HG03025 (cell line): ENCODE measurements around the gene DENND4A.

ENCODE experiments used
- ATAC-seq: cut with Tn5 transposase; IDR thresholded peaks from one replicate; pipeline ENCODE4 v1.9.1; 2021; ENCODE audit warnings: mild to moderate bottlenecking, moderate library complexity; ENCODE audit not compliant: unreplicated experiment, low FRiP score

The DENND4A gene

DNA sequence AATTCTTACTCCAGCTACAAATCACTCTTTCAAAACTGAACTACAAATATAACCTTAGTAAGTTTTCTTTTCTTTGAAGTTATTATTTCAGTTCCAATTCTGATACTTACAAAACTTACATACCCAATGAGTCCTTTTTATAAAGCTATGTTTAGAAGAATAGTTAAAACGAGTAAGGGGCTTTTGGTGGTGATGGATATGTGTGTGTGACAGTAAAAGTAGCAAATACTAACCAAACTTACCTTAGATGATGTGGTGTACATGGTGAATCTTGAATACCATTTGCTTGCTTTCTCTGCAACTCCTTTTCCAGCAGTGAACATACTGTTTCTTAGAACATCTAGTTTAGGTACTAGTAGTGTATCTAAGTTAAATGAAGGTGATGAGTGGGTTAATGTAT, 101.9 kb downstream of the DENND4A start:
- no peak for ATAC-seq

DNA sequence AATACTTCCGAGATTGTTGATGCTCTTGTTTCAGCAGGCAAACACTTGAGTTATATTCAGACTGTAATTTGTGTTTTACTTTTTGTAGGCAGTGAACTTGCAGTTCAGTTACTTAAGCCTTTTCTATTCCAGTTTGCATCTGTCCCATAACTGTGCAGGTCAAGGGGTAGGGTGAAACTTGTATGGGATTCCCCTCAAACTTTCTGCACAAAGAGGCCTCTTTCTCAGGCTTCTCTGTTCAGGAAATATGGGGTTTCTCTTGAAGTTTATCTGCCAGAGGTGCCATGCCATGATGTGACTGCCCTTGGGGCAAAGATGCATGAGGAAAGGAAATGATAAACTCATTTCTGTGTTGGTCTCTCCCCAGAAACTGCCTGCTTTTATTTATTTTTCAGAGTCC, 103.6 kb downstream of the DENND4A start:
- ATAC-seq = no peak

DNA sequence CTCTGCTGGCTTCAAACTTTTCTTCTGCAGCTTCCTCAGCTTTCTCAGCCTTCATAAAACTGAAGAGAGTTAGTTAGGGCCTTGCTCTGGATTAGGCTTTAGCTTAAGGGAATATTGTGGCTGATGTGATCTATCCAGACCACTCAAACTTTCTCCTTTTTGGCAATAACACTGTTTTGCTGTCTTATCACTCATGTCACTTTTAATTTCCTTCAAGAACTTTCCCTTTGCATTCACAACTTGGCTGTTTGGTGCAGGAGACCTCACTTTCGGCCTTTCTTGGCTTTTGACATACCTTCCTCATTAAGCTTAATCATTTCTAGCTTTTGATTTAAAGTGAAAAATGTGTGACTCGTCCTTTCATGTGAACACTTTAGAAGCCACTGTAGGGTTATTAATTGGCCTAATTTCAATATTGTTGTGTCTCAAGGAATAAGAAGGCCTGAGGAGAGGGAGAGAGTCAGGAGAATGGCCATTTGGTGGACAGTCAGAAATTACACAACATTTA, 109.6 kb downstream of the DENND4A start:
- ATAC-seq = no peak

DNA sequence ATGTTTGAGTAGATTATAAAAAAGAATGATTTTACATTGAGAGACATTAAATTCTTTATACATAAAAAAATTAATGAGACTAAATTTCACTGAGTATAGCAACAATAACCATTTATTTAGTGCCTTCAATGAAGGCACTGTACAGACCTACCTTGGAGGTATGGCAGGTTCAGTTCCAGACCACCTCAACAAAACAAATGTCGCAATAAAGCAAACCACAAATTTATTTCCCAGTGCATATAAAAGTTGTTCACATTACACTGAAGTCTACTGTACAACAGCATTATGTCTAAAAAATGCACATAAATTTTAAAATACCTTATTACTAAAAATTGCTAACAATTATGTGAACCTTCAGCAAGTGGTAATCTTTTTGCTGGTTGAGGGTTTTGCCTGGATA, 111.5 kb downstream of the DENND4A start:
- no peak for ATAC-seq

DNA sequence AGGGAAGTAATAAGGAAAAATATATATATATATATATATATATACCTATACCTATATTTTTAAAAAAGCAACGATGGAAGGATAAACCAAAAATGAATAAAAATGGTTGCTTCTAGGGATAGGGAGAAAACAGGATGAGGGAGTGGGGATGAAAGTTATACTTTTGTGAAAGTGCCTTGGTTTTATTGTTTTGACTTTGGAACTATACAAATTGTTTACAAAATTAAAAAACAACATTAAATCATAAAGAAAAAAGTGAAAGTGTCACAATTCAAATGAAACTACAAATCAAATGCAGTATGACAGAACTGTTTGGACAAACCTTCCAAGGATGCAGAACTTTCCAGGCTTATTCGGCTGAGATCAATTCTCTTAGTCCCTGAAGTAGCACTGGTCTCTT, 116.0 kb downstream of the DENND4A start:
- no peak for ATAC-seq

DNA sequence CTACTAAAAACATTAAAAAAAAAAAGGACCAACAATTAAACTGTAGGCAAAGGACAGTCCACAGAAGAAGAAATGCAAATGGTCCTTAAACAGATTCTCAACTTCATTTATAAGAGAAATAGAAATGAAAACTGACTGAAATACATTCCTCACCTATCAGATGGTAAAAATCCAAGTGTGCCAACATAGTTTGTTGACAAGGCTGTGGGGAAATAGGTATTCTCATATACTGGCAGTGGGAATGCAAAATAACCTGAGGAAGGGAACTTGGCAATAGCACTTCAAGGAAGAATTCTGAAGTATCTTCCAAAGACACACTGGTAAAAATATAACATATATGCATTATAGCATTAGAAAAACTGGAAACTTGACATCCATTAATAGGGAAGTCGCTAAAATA, 116.5 kb downstream of the DENND4A start:
- ATAC-seq = no peak

DNA sequence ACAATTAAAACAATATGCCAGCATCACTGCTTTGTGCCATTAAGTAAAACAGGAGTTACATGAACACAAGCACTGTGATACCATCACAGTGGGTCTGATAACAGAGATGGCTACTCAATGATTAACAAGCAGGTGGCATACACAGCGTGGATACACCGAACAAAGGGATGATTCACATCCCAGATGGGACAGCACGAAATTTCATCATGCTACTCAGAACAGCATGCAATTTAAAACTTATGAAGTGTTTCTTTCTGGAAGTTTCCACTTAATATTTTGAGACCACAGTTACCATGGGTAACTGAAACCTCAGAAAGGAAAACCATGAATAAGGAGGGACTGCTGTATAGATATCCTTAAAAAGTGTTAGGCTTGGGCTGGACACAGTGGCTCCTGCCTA, 125.8 kb downstream of the DENND4A start:
- ATAC-seq = no peak

DNA sequence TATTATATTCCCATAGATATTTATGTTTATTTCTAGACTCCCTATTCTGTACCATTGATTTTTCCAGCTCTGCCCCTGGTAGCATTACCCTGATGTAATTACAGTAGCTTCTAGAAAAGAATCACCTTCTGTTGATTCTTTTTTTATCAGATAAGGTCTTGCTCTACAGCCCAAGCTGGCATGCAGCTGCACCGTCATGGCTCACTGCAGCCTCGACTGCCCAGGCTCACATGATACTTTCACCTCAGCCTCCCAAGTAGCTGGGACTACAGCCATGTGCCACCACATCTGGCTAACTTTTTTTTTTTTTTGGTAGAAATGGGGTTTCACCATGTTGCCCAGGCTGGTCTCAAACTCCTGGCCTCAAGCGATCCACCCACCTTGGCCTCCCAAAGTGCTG, 128.6 kb downstream of the DENND4A start:
- no peak for ATAC-seq

DNA sequence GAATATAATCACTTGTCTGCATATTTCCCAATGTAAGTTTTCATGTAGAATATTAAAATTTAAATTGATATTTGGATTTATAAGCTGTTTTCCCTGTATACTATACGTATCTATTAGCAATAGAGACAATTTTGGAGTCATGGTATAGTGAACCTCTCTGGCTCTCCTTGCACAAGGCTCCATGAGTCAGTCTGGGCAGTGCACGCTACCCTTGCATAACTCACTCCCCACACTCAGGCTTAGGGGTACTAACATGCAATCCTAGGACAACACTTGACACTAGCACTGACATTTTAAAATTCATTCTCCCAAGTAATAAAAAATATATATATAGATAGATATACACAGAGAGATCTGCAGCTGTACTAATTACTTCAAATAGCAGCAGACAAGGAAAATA, 131.2 kb downstream of the DENND4A start:
- ATAC-seq = no peak

DNA sequence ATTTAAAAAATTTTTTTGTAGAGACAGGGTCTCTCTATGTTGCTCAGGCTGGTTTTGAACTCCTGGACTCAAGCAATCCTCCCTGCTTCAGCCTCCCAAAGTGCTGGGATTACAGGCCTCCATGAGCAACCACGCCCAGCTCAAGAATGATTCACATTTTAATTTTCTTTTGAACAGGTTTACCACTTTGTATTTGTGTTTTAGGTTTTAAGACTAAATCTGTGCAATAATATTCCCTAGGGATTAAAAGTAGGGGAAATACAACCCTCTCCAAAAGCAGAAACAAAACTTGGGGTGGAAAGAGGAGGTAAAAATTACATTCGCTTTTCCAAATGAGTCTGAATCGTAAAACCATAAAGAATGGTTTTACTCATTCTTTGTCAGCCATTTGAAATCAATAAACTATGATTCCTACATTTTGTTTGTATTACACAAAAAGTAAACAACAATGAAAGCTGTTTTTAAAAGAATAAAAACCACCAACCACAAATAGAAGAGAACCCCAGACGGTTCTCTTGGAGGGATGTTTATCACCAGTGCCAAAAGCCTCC, 132.5 kb downstream of the DENND4A start:
- no peak for ATAC-seq

DNA sequence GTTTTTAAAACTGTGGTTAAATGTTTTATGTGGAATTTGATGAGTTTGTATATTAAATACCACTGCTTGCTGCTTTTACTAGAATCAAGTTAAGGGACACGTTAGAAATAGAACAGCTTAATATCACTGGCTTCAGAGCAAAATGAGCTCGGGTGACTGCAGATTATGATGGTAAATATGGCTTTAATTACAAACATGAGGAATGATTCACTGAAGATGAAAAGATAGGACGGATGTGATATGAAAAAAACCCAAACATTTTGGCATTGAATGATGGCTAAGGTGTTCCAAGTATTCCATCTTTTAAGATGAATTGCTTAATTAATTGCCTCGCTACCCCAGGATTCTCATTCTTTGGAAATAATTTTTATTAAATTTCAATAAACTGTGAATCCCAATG, 136.6 kb downstream of the DENND4A start:
- ATAC-seq = no peak

DNA sequence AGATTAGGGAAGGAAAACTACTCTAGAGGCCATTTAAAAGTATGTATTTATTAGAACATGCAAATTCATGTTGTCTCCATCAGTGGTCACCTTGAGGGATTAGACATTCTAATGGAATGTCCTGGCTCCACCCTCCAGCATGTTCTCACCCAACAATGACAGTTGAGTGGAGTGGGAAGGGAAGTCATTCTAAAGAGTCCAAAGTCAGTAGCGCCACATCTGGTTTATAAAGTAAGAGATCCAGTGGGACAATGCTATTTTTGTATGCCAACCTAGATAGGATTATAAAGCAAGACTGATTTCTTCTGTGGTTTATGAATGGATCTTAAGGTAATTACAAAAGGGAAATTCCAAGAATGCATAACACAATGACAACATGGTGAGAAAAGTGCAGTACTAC, 137.1 kb downstream of the DENND4A start:
- ATAC-seq = no peak

DNA sequence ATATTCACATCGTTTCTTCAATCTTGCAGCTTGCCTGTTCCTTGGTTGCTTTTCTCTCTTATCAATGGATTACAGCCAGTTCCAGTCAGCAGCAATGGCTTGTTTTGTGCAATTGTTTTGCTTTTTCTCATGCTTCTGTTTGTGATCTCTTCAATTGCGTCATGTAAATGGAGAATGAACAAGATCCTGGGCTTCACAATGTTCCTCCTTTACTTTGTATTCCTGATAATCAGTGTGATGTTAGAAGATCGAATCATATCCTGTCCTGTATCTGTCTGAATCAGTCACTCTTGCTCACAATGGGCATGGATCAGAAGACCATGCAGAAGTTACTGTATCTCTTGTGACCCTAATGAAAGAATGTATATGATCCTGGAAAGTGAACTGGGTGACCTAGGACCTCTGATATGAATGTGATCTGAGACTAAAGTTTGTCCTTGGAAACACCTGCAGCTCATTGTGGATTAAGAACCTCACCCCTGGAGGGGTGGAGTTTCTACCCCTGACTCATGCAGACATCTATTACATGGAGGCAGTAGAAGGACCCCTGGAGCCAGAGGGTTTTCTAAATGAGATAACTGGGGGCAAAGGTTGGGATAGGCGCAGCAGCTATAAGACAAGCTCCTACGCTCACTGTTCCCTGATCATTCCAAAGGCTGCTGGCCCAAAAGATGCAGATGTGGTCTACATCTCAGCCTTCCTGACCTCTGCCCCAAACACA, 138.1 kb downstream of the DENND4A start:
- no peak for ATAC-seq

DNA sequence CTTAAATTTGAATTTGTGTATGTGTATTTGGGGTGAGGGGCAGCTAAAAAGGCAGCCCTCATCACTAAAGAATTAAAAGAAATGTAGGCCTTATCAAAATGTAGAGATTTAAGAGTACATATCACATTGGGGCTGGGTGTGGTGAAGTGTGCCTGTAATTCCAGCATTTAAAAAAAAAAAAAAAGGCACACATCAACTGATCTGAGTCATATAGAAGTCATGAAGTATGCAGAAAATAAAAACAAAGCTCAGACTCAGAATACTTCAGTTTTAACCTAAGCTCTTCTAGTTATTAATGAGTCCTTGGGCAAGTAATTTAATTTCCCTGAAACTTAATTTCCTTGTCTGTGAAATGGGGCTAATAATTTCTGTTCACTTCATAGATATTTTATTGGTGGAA, 138.8 kb downstream of the DENND4A start:
- no peak for ATAC-seq

DNA sequence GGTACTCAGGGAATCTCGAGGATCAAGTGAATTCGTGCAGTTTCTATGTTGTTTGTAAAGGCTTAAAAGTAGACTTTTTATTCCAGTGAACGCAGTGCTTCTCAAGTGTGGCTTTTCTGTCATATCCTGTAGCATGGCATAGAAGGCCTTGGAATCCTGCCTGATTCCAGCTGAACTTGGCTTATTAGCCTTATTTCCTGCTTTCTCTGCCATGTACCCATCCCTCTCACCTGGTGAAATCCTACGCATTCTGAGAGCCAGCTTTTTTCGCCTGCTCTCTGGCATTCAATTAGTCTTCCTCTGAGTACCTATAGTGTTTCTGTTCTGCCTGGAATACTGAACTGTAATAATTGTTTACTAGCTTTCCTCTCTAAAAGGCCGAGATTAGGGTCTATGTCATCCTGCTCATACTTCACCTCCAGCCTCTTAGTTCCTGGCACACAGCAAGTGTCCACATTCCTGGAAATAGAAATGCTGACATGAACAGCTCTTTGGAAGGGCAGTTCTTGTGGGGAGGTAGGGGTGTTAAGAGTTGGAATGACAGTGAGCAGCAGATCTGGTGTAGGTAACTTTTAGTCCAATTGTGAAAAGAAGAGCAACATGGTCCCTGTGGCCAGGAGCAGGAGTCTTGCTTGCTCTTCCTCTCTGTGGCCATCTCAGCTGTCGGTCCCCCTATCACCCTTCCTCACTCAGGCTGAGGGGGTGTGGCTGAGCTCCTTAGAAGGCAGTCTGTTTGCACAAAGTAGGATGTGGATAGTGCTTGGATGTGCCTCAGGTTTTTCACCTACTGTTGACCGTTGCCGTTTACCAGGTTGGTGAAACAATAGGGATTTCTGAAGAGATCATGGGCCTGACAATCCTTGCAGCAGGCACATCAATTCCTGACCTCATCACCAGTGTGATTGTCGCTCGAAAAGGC, 140.0 kb downstream of the DENND4A start:
- ATAC-seq = no peak

DNA sequence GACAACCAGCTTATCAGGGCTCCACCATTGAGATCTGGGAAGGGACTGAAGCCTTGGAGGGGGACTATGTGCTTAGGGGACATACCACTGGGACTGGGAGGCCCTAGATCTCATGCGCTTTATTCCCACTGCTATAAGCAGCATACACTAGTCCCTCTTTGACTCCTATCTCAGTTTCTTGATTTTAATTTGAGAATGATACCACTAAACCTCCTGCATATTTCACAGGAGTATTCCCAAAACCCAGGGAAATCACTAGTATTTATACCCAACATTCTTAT, 141.1 kb downstream of the DENND4A start:
- no peak for ATAC-seq

DNA sequence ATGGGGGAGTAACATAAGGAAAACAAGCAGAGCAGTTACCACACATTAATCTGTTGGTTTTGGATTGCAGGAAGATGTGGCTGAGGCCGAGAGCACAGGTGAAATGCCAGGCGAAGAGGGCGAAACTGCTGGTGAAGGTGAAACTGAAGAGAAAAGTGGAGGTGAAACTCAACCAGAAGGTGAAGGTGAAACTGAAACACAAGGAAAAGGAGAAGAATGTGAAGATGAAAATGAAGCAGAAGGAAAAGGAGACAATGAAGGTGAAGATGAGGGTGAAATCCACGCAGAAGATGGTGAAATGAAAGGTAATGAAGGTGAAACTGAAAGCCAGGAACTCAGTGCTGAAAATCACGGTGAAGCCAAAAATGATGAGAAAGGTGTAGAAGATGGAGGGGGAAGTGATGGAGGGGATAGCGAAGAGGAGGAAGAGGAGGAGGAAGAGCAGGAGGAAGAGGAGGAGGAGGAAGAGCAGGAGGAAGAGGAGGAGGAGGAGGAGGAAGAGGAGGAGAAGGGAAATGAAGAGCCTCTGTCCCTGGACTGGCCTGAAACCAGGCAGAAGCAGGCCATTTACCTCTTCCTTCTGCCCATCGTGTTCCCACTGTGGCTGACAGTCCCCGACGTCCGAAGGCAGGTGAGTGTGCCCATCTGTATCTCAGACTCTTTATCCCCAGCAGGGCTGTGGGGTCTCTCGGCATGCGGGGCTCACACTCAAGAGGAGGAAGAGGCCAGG, 141.6 kb downstream of the DENND4A start:
- no peak for ATAC-seq

DNA sequence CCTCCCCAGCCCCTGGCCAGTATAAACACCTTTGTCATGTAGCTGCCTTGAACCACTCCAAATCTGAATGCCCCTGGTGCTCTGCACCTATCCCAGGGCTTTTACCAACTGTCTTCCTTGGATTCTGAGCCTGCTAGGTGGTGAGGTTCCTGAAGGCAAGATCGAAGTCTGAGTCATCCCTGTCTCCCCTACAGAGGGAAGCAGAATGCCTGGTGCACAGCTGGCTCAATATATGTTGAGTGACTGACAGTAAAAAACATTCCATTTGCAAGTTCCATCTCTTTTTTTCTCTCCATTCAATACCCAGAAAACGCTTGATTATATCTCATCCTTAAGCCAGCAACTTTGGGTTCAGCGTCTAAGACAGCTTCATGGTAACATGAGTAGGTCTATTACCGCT, 145.6 kb downstream of the DENND4A start:
- ATAC-seq = no peak

DNA sequence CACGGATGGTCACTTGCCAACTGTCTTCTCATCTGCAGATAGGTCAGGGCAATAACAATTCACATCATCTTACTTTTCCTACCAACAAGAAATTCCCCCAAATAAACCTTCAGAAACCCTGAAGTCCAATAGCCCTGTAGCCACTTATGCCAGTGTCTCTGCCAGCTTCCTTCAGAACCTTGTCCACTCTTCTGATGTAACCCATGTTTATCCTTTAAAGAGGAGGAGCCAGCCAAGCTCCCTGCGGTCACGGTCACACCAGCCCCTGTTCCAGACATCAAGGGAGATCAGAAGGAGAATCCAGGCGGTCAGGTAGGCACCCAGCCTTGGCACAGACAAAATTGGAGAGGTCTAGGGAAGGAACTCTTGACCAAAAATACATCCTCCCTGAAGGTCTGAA, 146.7 kb downstream of the DENND4A start:
- no peak for ATAC-seq

DNA sequence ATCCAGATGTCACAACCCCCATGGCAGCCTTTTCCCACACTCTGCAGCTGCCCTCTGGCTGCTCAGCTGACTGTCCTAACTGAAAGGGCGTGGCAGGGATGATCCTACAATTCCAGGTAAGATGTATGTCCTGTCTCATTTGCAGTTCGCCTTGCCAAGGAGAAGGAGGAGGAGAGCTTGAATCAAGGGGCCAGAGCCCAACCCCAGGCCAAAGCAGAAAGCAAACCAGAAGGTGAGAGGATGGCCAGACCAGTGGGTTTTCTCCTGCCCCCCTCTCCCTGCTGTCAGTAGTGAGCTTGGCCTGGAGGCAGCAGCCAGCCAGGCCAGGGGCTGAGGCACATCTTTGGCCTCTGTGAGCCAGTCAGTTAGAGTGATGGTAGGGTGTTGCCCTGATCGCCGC, 147.8 kb downstream of the DENND4A start:
- no peak for ATAC-seq

DNA sequence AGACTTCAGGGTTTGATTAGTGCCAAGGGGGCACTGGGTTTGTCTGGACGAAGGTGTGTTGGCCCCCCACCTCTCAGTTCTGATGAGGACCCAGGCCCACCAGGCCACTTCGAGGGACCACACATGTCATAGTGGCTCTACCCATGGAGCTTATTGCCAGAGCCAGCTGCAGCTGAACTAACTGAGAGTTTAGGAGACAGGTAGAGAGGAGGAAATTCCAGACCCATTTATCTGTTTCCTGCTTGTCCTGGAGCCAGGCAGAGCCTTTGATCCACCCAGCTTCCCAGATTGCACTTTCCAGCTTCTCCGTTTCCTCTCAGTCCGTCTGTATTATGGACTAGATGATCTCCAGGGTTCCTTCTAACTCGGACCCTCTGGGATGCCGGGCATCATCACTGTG, 149.5 kb downstream of the DENND4A start:
- ATAC-seq = no peak
